AG09319 (cell line): Measurements from ENCODE around the gene L3MBTL3.

Experiments
- DNase-seq: peaks from one replicate; pipeline ENCODE4 v3.0.0-alpha.2; 2010; ENCODE audit warnings: low read depth; ENCODE audit errors: extremely low read depth
- TF ChIP-seq, protein P1 (sequence below): IDR thresholded peaks from 2 replicates; pipeline ENCODE4 v1.5.1; 2011; ENCODE audit warnings: low read depth, mild to moderate bottlenecking, inconsistent platforms, low read length, moderate library complexity

Gene L3MBTL3

DNA sequence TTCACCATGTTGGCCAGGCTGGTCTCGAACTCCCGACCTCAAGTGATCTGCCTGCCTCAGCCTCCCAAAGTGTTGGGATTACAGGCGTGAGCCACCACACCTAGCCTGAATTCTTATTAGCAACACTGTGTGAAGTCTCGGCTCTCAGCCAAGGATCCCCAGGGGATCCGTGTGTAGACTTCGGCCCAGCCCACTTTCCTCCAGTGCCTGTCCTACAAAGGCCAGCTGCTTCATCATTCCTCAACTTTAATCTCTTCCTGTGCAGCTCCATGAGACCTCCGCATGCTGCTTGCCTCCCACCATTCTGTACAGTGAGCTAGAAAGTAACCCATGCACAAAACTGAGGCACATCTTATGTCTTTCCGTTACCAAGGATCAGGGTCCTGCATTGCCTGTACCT lies 132.5 kb downstream of the L3MBTL3 start:
- TF ChIP-seq, protein P1, sequence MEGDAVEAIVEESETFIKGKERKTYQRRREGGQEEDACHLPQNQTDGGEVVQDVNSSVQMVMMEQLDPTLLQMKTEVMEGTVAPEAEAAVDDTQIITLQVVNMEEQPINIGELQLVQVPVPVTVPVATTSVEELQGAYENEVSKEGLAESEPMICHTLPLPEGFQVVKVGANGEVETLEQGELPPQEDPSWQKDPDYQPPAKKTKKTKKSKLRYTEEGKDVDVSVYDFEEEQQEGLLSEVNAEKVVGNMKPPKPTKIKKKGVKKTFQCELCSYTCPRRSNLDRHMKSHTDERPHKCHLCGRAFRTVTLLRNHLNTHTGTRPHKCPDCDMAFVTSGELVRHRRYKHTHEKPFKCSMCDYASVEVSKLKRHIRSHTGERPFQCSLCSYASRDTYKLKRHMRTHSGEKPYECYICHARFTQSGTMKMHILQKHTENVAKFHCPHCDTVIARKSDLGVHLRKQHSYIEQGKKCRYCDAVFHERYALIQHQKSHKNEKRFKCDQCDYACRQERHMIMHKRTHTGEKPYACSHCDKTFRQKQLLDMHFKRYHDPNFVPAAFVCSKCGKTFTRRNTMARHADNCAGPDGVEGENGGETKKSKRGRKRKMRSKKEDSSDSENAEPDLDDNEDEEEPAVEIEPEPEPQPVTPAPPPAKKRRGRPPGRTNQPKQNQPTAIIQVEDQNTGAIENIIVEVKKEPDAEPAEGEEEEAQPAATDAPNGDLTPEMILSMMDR: no peak
- DNase-seq: no peak

DNA sequence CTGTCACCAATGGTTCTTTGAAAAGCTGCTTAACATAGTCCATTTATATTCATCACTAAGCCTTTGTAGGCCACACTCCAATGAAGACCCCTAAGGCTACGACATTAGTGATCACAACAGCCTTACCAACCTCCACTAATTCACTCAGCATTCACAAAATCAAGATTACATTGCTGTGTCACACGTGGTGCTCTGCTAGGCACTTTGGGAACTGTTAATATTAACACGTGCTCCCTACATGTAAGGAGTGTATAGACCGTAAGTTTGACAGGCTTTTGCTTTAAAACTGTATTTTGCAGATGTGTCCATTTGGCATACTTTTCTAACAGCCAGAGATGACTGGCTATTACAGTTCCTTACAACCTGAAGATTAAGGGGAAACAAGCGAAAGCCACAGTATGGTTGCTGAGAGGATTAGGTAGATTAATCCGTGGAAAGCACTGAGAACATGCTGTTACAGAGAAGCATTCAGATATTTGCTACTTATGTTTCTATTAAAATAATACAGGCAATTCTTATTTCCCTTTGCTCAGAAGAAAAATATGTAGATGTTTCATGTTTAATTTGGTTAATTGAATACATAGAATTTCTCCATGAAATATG lies 134.6 kb downstream of the L3MBTL3 start:
- no peak for DNase-seq
- TF ChIP-seq, protein P1: no peak

DNA sequence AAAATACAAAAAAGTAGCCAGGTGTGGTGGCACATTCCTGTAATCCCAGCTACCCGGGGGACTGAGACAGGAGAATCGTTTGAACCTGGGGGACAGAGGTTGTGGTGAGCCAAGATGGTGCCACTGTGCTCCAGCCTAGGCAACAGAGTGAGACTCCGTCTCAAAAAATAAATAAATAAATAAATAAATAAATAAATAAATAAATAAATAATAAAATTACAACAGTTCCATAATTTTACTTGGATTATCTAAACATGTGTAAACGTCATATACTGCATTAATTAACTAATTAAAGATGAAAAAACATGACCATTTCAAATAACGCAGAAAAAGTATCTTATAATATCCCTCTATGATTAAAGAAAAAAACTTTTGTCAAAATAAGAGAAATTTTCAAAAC lies 138.5 kb downstream of the L3MBTL3 start:
- TF ChIP-seq, protein P1: no peak
- DNase-seq: no peak

DNA sequence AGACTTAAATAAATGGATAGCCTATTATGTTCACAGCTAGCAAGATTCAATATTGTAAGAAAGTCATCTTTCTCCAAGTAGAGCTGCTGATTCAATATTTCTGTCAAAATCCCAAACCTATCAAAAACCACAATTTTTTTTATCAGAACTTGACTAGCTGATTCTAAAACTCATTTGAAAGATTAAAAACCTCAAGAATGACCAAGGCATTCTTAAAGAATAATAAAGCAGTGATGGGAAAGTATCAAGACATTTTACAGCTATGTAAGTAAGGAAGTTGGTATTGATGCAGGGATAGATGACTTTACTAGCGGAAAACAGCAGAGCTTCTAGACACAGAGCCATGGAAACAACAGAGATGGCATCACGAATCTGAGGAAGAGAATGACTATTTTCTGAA lies 139.7 kb downstream of the L3MBTL3 start:
- TF ChIP-seq, protein P1: no peak
- DNase-seq: no peak

DNA sequence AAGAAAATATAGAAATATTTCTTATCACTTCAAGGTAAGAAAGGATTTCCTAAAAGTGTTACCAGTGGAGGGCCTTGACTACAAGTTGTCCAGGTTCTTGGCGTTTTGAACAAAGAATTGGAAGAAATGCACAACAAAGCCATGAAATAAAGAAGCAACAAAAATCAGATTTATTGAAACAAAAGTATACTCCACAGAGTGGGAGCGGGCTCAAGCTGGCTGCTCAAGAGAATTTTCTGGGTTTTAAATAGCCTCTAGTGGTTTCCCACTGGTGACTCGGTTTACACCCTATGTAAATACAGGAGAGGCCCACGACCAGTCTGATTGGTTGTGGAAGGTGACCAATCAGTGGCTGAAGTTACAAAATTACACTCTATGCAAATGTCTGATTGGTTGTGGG lies 140.2 kb downstream of the L3MBTL3 start:
- DNase-seq: no peak
- TF ChIP-seq, protein P1: no peak

DNA sequence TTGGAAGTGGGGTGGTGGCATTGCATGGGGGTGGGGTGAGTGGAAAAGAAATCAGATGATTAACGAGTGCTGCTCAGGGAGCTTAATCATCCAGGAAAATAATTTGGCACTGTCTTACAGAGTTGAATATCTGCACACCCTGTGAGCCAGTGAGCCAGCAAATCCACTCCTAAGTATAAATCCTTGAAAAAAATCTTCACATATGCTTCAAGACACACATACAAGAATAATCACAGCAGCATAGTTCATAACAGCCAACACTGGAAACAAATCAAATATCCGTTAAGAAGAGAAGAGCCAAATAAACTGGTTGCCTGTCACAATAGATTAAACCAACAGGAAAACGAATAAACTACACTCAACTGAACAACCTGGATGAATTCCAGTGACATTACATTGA lies 141.6 kb downstream of the L3MBTL3 start:
- TF ChIP-seq, protein P1: no peak
- DNase-seq: no peak

DNA sequence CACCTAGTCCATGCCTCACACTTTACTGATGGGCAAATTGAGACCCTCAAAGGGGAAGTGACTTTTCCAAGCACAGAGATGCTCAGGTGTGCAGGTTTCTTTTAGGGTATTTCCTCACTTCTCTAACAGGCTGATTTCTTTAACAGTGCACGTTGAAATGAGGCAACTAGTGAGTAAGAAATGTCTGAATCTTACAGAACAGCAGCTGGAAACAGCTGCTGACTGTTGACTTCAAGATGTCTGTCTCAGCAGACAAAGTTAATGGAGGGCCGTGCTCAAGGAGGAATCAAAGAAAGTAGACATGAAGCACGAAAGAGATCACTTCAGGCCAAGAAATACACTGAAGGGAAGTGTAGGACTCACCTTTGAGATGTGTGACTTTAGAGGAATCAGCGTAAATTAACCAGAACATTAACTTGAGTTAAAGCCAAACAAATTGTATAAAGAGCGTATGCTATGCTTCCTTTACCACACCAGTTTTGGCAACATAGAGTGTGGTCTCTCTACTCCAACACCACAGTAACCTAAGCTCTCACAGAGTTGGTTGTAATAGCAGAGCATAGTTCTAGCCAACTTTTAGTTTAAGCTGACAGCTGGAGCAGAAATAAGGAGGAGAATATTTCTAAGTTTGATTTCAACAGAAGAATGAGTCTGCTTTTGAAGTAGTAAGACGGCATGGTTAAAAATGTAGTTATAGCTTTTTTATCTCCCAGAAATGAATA lies 143.5 kb downstream of the L3MBTL3 start:
- TF ChIP-seq, protein P1: no peak
- DNase-seq: no peak
